Hematopoietic multipotent progenitor cell treated with erythropoietin and hydrocortisone succinate and interleukin-3 and kit ligand, for 8 days (in vitro differentiated cells): ENCODE results near the gene NPSR1.
"Not testable (repeated sequence)": the region's sequence is repeated elsewhere in the genome, so short reads cannot be mapped to it uniquely, and the experiment has no call there.

Experiments used
- DNase-seq: peaks from one replicate; pipeline ENCODE4 v3.0.0-alpha.2; 2015

Gene NPSR1

GRCh38 chr7:34838329-34838728 lies 180.3 kb downstream of the NPSR1 start:
- DNase-seq = no peak

- no peak for DNase-seq
Observed at GRCh38 chr7:34839645-34840044, 181.6 kb downstream of the NPSR1 start.

GRCh38 chr7:34840176-34840785 lies 182.3 kb downstream of the NPSR1 start:
- no peak for DNase-seq

GRCh38 chr7:34841326-34841725 lies 183.3 kb downstream of the NPSR1 start:
- no peak for DNase-seq

GRCh38 chr7:34842782-34843181 lies 184.8 kb downstream of the NPSR1 start:
- DNase-seq = no peak

GRCh38 chr7:34844406-34844805 lies 186.4 kb downstream of the NPSR1 start:
- no peak for DNase-seq

- DNase-seq = no peak
Observed at GRCh38 chr7:34844936-34845665, 187.1 kb downstream of the NPSR1 start.

GRCh38 chr7:34845666-34846361 lies 187.8 kb downstream of the NPSR1 start:
- no peak for DNase-seq

GRCh38 chr7:34846976-34847375 lies 189.0 kb downstream of the NPSR1 start:
- DNase-seq = no peak

GRCh38 chr7:34848670-34849069 lies 190.7 kb downstream of the NPSR1 start:
- DNase-seq = no peak

GRCh38 chr7:34849163-34849960 lies 191.3 kb downstream of the NPSR1 start:
- no peak for DNase-seq

GRCh38 chr7:34849986-34850385 lies 192.0 kb downstream of the NPSR1 start:
- DNase-seq = no peak

- no peak for DNase-seq
Observed at GRCh38 chr7:34850681-34851080, 192.7 kb downstream of the NPSR1 start.

- no peak for DNase-seq
Observed at GRCh38 chr7:34851431-34851830, 193.4 kb downstream of the NPSR1 start.

- DNase-seq = not testable (repeated sequence)
Observed at GRCh38 chr7:34858444-34858843, 200.4 kb downstream of the NPSR1 start.

- DNase-seq = not testable (repeated sequence)
Observed at GRCh38 chr7:34859281-34859680, 201.3 kb downstream of the NPSR1 start.

GRCh38 chr7:34866222-34866621 lies 208.2 kb downstream of the NPSR1 start:
- DNase-seq = not testable (repeated sequence)

- not testable (repeated sequence) for DNase-seq
Observed at GRCh38 chr7:34867341-34867740, 209.3 kb downstream of the NPSR1 start.

GRCh38 chr7:34868602-34869001 lies 210.6 kb downstream of the NPSR1 start:
- not testable (repeated sequence) for DNase-seq

- no peak for DNase-seq
Observed at GRCh38 chr7:34869057-34869456, 211.0 kb downstream of the NPSR1 start.

- DNase-seq = peak; percentile 2
Observed at GRCh38 chr7:34870041-34870440, 212.0 kb downstream of the NPSR1 start.

GRCh38 chr7:34874329-34874728 lies 216.3 kb downstream of the NPSR1 start:
- DNase-seq = not testable (repeated sequence)

- no peak for DNase-seq
Observed at GRCh38 chr7:34875481-34875880, 217.5 kb downstream of the NPSR1 start.
